ENCODE measurements around the gene ZFC3H1.
"Not testable (repeated sequence)": the region's sequence is repeated elsewhere in the genome, so short reads cannot be mapped to it uniquely, and the experiment has no call there.

The ZFC3H1 gene

GRCh38 chr12:71694099-71694820 lies 30.6 kb upstream of the ZFC3H1 start:
- Histone ChIP-seq H3K4me3 (ENCODE audit: low read length in 2 of 2) (no peak overlapping the region), H3K79me1 (ENCODE audit: low read depth, low read length) (no peaks in the 10 kb centered on the region), H2AK5ac (ENCODE audit: low read depth, low read length) (no peak overlapping the region), H2BK15ac (ENCODE audit: low read length) (no peak overlapping the region), H3K9ac (ENCODE audit: low read depth, low read length, poor library complexity) (no peak overlapping the region), H3K27me3 (ENCODE audit: control insufficient read depth in 3 of 3, insufficient read depth in 3 of 3, low read depth in 1 of 3, low read length in 3 of 3) (no peaks in the 10 kb centered on the region), H3K14ac (ENCODE audit: low read length) (no peak overlapping the region), H2AFZ (ENCODE audit: low read length) (no peak overlapping the region), H3K18ac (ENCODE audit: low read length) (no peak overlapping the region), H2BK12ac (ENCODE audit: low read length) (no peak overlapping the region), H3K36me3 (replicated peaks in 1 of 2; ENCODE audit: control insufficient read depth in 2 of 2, insufficient read depth in 2 of 2, low read length in 2 of 2) (peaks cover 3 to 34% of the 10 kb centered on the region in 2 donors), H3K23ac (ENCODE audit: low read depth, low read length, poor library complexity) (no peak overlapping the region), H3K9me3 (replicated peaks in 1 of 2; ENCODE audit: control insufficient read depth in 2 of 2, insufficient read depth in 1 of 2, low read depth in 1 of 2, low read length in 2 of 2) (no peaks in the 10 kb centered on the region), H3K4ac (ENCODE audit: low read length) (no peak overlapping the region), H3K27ac (replicated peaks; ENCODE audit: low read length) (no peak overlapping the region), H2BK5ac (ENCODE audit: low read length) (no peak overlapping the region), H4K8ac (ENCODE audit: low read depth, low read length) (no peak overlapping the region), H4K91ac (ENCODE audit: low read depth, low read length, poor library complexity) (no peak overlapping the region), H2BK120ac (ENCODE audit: low read depth, low read length) (no peak overlapping the region), H3K4me2 (ENCODE audit: insufficient read depth, low read length, poor library complexity, severe bottlenecking) (no peak overlapping the region), H3K4me1 (ENCODE audit: control insufficient read depth in 2 of 2, insufficient read depth in 1 of 2, low read depth in 1 of 2, low read length in 2 of 2) (peaks cover 0 to 1% of the 10 kb centered on the region in 2 donors)
- DNase-seq (ENCODE audit: low spot score): no peak
- WGBS, 2 donors (ENCODE audit: extremely low coverage in 2 of 2, insufficient read length in 2 of 2, insufficient replicate concordance in 1 of 2): no CpG with 5 or more reads among the region's 1 CpG

- peaks cover 3 to 28% of the 10 kb centered on the region in 2 donors for H3K36me3 ChIP-seq (replicated peaks in 1 of 2; ENCODE audit: control insufficient read depth in 2 of 2, insufficient read depth in 2 of 2, low read length in 2 of 2)
- H2AFZ ChIP-seq (ENCODE audit: low read length); H3K27me3 ChIP-seq (ENCODE audit: control insufficient read depth in 3 of 3, insufficient read depth in 3 of 3, low read depth in 1 of 3, low read length in 3 of 3); DNase-seq (ENCODE audit: low spot score); H2BK15ac ChIP-seq (ENCODE audit: low read length); H3K18ac ChIP-seq (ENCODE audit: low read length); H3K9me3 ChIP-seq (replicated peaks in 1 of 2; ENCODE audit: control insufficient read depth in 2 of 2, insufficient read depth in 1 of 2, low read depth in 1 of 2, low read length in 2 of 2); H3K4me2 ChIP-seq (ENCODE audit: insufficient read depth, low read length, poor library complexity, severe bottlenecking); H2BK12ac ChIP-seq (ENCODE audit: low read length); H3K14ac ChIP-seq (ENCODE audit: low read length); H2AK5ac ChIP-seq (ENCODE audit: low read depth, low read length); H2BK5ac ChIP-seq (ENCODE audit: low read length); H4K91ac ChIP-seq (ENCODE audit: low read depth, low read length, poor library complexity); H3K27ac ChIP-seq (replicated peaks; ENCODE audit: low read length); H3K4me3 ChIP-seq (ENCODE audit: low read length in 2 of 2); H3K79me1 ChIP-seq (ENCODE audit: low read depth, low read length); H3K4me1 ChIP-seq (ENCODE audit: control insufficient read depth in 2 of 2, insufficient read depth in 1 of 2, low read depth in 1 of 2, low read length in 2 of 2); H3K4ac ChIP-seq (ENCODE audit: low read length); H3K9ac ChIP-seq (ENCODE audit: low read depth, low read length, poor library complexity); H2BK120ac ChIP-seq (ENCODE audit: low read depth, low read length); H3K23ac ChIP-seq (ENCODE audit: low read depth, low read length, poor library complexity); H4K8ac ChIP-seq (ENCODE audit: low read depth, low read length): not testable (repeated sequence)
- no CpG with 5 or more reads among the region's 5 CpGs for WGBS, 2 donors (ENCODE audit: extremely low coverage in 2 of 2, insufficient read length in 2 of 2, insufficient replicate concordance in 1 of 2)
Observed at GRCh38 chr12:71693651-71694050, 30.0 kb upstream of the ZFC3H1 start.

- H2BK120ac ChIP-seq (ENCODE audit: low read depth, low read length): no peak overlapping the region
- no peaks in the 10 kb centered on the region for H3K27me3 ChIP-seq (ENCODE audit: control insufficient read depth in 3 of 3, insufficient read depth in 3 of 3, low read depth in 1 of 3, low read length in 3 of 3)
- H2AFZ ChIP-seq (ENCODE audit: low read length): no peak overlapping the region
- H3K9ac ChIP-seq (ENCODE audit: low read depth, low read length, poor library complexity): no peak overlapping the region
- no peak overlapping the region for H3K4me2 ChIP-seq (ENCODE audit: insufficient read depth, low read length, poor library complexity, severe bottlenecking)
- H3K14ac ChIP-seq (ENCODE audit: low read length): no peak overlapping the region
- peaks cover under 1 to 1% of the 10 kb centered on the region in 2 donors for H3K4me1 ChIP-seq (ENCODE audit: control insufficient read depth in 2 of 2, insufficient read depth in 1 of 2, low read depth in 1 of 2, low read length in 2 of 2)
- H3K18ac ChIP-seq (ENCODE audit: low read length): no peak overlapping the region
- H3K4me3 ChIP-seq (ENCODE audit: low read length in 2 of 2): no peak overlapping the region
- H3K36me3 ChIP-seq (replicated peaks in 1 of 2; ENCODE audit: control insufficient read depth in 2 of 2, insufficient read depth in 2 of 2, low read length in 2 of 2): peaks cover 3 to 23% of the 10 kb centered on the region in 2 donors
- H3K27ac ChIP-seq (replicated peaks; ENCODE audit: low read length): no peak overlapping the region
- no peaks in the 10 kb centered on the region for H3K9me3 ChIP-seq (replicated peaks in 1 of 2; ENCODE audit: control insufficient read depth in 2 of 2, insufficient read depth in 1 of 2, low read depth in 1 of 2, low read length in 2 of 2)
- H3K79me1 ChIP-seq (ENCODE audit: low read depth, low read length): no peaks in the 10 kb centered on the region
- no peak overlapping the region for H2BK5ac ChIP-seq (ENCODE audit: low read length)
- no peak overlapping the region for H2BK15ac ChIP-seq (ENCODE audit: low read length)
- no peak overlapping the region for H4K8ac ChIP-seq (ENCODE audit: low read depth, low read length)
- no peak overlapping the region for H2AK5ac ChIP-seq (ENCODE audit: low read depth, low read length)
- no peak overlapping the region for H4K91ac ChIP-seq (ENCODE audit: low read depth, low read length, poor library complexity)
- DNase-seq (ENCODE audit: low spot score): no peak
- no peak overlapping the region for H3K4ac ChIP-seq (ENCODE audit: low read length)
- no peak overlapping the region for H3K23ac ChIP-seq (ENCODE audit: low read depth, low read length, poor library complexity)
- WGBS, 2 donors (ENCODE audit: extremely low coverage in 2 of 2, insufficient read length in 2 of 2, insufficient replicate concordance in 1 of 2): no CpG with 5 or more reads among the region's 7 CpGs
- H2BK12ac ChIP-seq (ENCODE audit: low read length): no peak overlapping the region
Observed at GRCh38 chr12:71693126-71693525, 29.5 kb upstream of the ZFC3H1 start.

- Histone ChIP-seq H2AK5ac (ENCODE audit: low read depth, low read length) (no peak overlapping the region), H3K9ac (ENCODE audit: low read depth, low read length, poor library complexity) (no peak overlapping the region), H3K27me3 (ENCODE audit: control insufficient read depth in 3 of 3, insufficient read depth in 3 of 3, low read depth in 1 of 3, low read length in 3 of 3) (no peaks in the 10 kb centered on the region), H2BK5ac (ENCODE audit: low read length) (no peak overlapping the region), H4K8ac (ENCODE audit: low read depth, low read length) (no peak overlapping the region), H3K4ac (ENCODE audit: low read length) (no peak overlapping the region), H3K4me1 (ENCODE audit: control insufficient read depth in 2 of 2, insufficient read depth in 1 of 2, low read depth in 1 of 2, low read length in 2 of 2) (peaks cover 1 to 3% of the 10 kb centered on the region in 2 donors), H2BK12ac (ENCODE audit: low read length) (no peak overlapping the region), H3K4me2 (ENCODE audit: insufficient read depth, low read length, poor library complexity, severe bottlenecking) (no peak overlapping the region), H3K27ac (replicated peaks; ENCODE audit: low read length) (no peak overlapping the region), H3K18ac (ENCODE audit: low read length) (no peak overlapping the region), H3K4me3 (ENCODE audit: low read length in 2 of 2) (no peak overlapping the region), H3K36me3 (replicated peaks in 1 of 2; ENCODE audit: control insufficient read depth in 2 of 2, insufficient read depth in 2 of 2, low read length in 2 of 2) (peaks cover 0 to 8% of the 10 kb centered on the region in 2 donors), H3K79me1 (ENCODE audit: low read depth, low read length) (no peaks in the 10 kb centered on the region), H2AFZ (ENCODE audit: low read length) (no peak overlapping the region), H2BK120ac (ENCODE audit: low read depth, low read length) (no peak overlapping the region), H3K23ac (ENCODE audit: low read depth, low read length, poor library complexity) (no peak overlapping the region), H3K14ac (ENCODE audit: low read length) (no peak overlapping the region), H3K9me3 (replicated peaks in 1 of 2; ENCODE audit: control insufficient read depth in 2 of 2, insufficient read depth in 1 of 2, low read depth in 1 of 2, low read length in 2 of 2) (no peaks in the 10 kb centered on the region), H2BK15ac (ENCODE audit: low read length) (no peak overlapping the region), H4K91ac (ENCODE audit: low read depth, low read length, poor library complexity) (no peak overlapping the region)
- no CpG with 5 or more reads among the region's 4 CpGs for WGBS, 2 donors (ENCODE audit: extremely low coverage in 2 of 2, insufficient read length in 2 of 2, insufficient replicate concordance in 1 of 2)
- no peak for DNase-seq (ENCODE audit: low spot score)
Observed at GRCh38 chr12:71691504-71692129, 28.0 kb upstream of the ZFC3H1 start.
